ENCODE measurements around the gene BACH1.

GRCh38 chr21:29308456-29308783, 9.7 kb downstream of the BACH1 start:
- no peak for TF ChIP-seq EZH2phosphoT487 (IDR thresholded peaks at IDR 0.05; ENCODE audit: insufficient read depth, low read depth)
- TF ChIP-seq EZH2 (IDR thresholded peaks at IDR 0.05; ENCODE audit: insufficient read depth, poor library complexity, severe bottlenecking), result no peak
